ENCODE results near the gene WTIP.
"Not testable (repeated sequence)": the region's sequence is repeated elsewhere in the genome, so short reads cannot be mapped to it uniquely, and the experiment has no call there.

Gene WTIP

DNA sequence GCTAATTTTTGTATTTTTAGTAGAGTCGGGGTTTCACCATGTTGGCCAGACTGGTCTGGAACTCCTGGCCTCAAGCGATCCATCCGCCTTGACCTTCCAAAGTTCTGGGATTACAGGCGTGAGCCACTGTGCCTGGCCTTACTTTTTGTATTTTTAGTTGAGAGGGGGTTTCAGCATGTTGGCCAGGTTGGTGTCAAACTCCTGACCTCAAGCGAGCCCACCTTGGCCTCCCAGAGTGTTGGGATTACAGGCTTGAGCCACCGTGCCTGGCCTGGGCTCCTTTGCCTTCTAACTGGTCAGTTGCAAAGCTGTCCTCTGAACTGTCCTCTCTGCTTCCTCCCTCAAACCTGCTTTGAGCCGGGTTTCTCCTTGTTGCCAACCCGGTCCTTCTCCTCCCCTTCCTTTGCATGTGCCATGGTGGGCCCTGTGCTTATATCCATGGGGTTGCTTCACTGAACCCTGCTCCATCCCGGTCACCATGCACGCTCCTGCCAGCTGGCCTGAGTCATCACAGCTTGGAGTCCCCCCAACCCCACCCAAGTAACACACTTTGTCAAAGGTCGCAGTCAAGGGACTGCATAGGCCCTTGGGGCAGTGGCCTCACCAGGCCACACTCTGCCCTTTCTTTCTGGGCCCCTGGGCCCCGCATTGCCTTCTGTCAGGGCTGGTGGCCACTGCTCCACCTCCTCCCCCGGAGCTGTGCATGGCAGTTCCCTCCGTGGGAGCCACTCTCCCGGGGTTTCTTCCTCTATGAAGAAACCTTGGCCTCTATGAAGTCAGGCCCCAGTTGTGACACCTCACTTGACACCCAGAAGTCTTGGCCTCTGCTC lies 21.2 kb downstream of the WTIP start:
- FAIRE-seq: no peak
- no peak for DNase-seq (ENCODE audit: insufficient read length, low spot score)

DNA sequence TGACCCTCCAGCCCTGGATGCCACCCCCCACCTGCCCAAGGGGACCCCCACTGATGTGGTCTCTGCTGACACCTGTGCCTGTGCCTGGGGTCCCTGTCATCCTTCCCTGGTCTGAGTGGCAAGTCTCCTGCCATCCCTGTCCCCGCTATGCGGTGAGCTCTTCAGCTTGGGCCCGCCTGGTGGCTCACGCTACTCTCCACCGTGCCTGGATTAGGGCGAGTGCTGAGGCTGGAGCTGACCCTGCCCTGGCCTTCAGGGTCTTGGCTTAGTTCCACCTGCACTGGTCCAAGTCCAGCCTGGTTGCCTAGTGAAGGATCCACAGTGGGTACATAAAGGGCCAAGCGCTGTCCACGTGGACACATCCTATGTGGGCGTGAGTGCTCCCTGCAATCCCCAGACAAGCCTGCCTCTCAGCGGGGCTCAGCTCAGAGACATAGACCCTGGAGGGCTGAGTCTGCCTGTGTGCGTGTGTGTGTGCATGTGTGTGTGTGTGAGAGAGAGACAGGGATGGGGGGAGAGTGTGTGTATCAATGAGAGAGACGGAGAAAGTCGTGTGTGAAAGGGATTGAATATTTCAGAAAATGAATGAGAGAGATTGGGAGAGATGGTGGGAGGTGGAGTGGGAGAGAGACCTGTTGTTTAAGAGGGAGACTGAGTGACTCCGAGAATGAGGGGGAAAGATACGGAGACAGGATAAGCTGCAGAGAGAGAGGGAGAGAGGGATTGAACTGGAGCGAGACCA lies 22.1 kb downstream of the WTIP start:
- DNase-seq (ENCODE audit: insufficient read length, low spot score): no peak
- no peak for FAIRE-seq

DNA sequence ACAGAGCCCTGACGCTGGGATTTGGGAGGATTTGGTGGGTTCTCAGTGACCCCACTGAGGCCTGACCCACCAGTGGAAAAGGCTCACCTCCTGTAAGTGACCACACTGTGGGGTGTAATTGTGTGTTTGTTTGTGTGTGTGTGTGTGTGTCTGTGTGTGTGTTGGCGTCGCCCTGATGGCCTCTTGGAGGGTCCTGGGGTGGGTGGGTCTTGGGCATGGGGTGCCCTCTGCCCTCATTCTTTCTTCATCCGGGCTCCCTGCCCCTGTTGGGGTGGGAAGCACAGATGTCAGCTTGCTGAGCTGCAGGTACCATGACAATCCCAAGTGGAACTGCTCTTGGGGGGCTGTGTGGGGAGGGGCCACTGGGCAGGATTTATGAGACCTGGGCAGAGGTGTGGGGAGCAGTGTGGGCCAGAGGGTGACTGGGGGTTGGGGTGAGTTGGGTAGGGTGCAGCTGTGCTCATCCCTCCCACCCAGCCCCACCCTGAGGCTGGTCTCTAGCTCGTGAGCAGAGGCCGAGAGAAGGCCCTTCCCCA lies 22.8 kb downstream of the WTIP start:
- DNase-seq (ENCODE audit: insufficient read length, low spot score): no peak
- no peak for FAIRE-seq

DNA sequence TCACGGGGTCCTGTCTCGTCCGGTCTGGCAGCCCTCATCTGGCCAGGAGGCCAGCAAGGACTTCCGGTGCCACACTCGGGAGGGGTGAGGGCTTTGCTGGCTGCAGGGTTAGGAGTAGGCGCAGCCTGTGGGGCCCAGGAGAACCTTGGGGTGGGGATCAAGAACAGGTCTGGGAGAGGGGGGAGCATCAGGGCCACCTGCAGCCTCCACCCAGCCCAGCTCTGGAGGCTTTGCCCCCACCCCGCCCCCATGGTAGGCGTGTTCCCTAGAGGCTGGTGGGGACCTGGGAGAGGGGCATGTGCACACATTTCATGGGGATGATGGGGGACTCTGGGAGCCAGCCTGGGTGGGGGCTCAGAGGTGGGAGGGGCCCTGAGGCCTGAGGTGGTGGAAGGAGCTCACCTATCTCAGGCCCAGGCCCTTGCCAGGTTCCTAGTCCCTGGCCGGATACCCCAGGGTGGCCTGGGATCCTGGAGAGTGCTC lies 23.3 kb downstream of the WTIP start:
- DNase-seq (ENCODE audit: insufficient read length, low spot score) (no peak), FAIRE-seq (no peak)

DNA sequence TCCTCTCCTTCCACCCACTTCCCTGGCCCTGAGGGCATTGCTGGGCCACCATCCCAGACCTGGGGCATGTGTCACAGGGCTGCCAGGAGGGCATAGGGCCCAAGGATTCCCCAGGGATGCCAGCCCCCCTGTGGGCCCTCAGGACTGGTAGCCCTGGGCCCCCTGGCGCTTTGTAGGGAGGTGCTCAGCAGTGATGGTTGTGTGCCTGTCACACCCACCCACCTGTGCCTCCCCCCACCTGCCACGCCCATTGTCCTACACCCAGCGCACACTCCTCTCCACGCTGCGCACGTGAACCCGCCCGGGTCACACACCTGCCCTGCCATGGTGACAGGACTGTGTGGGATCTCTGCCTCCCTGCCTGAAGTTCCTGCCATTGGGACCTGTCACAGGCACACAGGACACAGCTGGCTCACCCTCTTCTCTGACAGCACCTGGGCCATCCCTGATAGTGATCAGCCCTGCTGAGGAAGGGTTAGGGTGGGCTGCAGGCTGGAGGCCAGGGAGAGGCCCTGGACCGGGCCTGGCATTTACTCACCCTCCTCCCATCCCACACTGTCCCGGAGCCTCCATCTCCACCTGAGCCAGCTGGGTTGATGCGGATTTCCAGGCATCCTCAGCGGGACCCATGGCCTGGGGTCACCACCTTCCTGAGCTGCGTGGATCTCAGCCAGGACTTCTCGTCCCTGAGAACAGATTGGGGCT lies 23.9 kb downstream of the WTIP start:
- no peak for FAIRE-seq
- DNase-seq (ENCODE audit: insufficient read length, low spot score): no peak

DNA sequence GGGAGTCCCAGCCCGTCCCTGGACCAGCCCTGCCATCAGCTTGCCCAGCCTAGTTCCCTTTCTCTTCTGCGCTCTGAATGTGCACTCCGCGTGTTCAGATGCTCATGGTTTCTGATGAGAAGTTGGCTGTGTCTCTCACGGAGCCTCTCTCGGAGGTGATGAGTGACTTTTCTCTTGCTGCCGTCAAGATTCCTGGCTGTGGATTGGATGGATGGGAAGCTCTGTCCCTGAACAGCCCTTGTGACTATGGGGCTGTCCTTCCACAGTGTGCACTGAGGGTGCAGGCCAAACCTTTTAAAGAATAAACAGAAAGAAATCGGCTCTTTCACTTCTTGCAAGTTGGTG lies 24.4 kb downstream of the WTIP start:
- FAIRE-seq (no peak), DNase-seq (ENCODE audit: insufficient read length, low spot score) (no peak)

DNA sequence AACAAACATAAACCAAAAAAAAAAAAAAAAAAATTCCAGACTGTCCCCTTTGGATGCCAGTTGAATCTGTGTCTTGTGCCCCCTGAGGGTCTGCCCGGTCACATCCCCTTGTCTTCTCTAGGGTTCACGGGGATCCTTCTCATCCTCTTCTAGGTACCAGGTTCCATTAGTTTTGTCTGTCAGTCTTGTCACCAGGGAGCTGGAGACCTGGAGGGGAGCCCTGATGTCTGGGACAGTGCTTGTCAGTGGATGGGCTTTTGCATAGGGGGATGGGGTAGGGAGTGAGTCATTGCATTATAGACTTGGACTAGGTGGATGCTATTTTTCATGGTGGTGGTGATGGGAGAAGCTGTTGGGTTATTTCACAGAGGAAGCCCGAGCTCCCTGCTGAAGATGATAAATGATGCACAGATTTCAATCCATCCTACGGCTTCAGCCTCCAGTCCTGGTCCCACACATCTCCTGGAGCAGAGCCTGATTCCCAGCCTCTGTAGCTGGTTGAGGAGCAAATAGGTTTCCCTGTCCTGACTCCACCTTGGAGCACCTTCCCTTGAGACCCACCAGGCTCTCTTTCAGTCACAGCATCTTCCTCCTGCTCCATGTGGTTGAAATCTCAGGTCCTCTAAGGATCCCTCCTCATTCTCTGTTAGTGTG lies 26.0 kb downstream of the WTIP start:
- no peak for DNase-seq (ENCODE audit: insufficient read length, low spot score)
- FAIRE-seq: no peak

DNA sequence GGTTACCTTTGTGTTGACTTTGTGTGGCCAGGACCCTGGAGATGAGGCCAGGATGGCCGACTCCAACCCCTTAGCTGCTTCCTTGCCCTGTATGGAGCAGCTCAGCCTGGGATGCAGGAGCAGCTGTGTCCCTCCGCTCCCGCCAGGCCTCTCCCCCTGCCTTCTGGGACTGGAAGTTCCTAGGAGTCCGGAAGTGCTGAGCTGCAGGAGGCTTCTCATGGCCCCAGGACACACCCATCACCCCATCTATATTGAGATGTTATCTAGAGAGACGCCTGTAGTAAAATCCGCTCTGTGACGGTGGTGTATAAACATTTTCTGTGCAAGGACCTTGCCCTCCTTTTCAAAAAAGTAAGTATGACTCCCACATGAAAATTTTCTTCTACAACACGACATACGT lies 27.0 kb downstream of the WTIP start:
- FAIRE-seq: no peak
- no peak for DNase-seq (ENCODE audit: insufficient read length, low spot score)

DNA sequence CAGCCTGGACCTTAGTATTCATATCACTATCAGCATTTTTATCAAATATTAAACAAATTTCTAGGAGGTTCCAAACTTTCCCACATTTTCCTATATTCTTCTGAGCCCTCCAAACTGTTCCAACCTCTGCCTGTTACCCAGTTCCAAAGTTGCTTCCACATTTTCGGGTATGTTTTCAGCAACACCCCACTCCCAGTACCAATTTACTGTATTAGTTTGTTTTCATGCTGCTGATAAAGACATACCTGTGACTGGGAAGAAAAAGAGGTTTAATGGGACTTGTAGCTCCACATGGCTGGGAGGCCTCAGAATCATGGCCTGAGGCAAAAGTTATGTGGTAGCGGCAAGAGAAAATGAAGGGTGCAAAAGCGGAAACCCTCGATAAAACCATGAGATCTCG lies 29.3 kb downstream of the WTIP start:
- FAIRE-seq: not testable (repeated sequence)

DNA sequence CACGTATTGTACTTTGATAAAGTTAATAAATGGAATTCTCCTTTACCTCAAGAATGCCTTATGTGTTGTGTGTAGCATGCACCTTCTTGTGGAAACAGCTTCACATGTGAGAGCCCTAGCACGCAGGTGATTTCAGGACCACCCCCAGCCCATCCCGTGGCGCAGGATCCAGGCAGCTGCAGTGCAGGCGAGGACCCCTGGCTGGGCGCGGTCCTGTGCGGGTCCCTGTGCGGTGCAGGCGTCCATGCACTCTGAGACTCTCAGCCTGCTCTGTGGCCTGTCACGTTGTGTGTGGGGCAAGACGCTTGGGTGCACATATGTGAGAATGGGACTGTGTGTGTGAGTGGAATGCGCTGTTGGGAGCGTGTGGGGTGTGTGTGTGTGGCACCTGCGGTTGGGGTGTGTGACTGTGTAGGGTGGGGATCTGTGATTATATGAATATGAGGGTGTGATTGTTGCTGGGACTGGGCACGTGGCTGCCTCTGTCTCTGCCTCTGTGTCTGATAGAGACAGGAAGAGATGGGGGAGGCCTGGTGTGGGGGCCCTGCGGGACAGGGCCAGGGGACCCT lies 30.8 kb downstream of the WTIP start:
- FAIRE-seq (no peak), DNase-seq (ENCODE audit: insufficient read length, low spot score) (no peak)

More for the DNA sequence above, 29.3 kb downstream of the WTIP start:
- not testable (repeated sequence) for DNase-seq (ENCODE audit: insufficient read length, low spot score)

DNA sequence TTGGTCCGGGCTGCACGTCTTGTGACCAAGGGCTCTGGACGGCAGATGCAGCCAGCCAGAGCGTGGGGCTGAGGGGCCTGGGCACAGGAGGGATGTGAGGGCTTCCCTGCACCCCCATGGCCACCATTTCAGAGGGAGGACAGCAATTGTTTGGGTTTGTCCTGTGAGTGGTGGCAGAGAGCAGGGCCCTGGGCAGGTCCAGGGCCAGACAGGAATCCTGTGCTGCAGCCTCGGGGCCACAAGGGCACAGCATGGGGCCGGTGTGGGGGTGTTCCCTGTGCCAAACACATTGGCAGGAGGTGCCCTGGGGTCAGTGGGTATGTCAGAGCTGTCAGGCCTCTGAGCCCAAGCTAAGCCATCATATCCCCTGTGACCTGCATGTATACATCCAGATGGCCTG lies 32.2 kb downstream of the WTIP start:
- DNase-seq (ENCODE audit: insufficient read length, low spot score): no peak
- FAIRE-seq: no peak

DNA sequence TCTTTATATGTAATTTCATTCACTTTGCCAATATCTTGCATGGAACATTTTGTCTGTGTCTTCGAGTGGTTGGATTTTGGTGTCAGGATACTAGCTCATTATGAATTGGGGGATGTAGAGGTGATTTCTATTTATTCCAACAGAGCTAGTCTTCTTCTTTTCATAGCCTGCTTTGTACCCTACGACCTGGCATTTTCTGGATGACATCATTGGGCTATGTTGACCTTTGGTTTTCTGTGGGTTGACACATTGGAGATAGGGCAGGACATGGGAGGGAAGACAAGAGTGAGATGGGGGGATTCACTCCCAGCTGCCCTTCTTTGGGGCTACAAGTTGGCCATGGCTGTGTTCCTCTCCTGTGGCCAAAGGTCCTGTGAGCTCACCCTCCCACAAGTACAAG lies 38.0 kb downstream of the WTIP start:
- DNase-seq (ENCODE audit: insufficient read length, low spot score): no peak
- FAIRE-seq: no peak

DNA sequence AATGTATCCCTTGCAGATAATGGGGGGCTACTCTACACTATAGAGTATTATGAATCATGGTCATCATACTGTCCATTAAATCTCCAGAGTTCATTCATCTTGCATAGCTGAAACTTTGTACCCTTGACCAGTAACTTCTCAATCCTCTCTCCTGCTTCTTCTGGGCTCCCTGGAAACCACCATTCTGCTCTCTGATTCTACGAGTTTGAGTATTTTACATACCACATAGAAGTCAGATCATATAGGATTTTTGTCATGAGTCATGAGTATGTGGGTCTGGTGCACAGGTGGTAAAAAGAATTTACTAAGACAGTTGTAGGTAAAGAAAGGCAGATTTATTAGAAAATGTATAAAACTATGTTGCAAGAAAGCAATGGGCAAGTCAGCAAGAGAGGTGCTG lies 41.9 kb downstream of the WTIP start:
- no peak for FAIRE-seq
- DNase-seq (ENCODE audit: insufficient read length, low spot score): no peak

DNA sequence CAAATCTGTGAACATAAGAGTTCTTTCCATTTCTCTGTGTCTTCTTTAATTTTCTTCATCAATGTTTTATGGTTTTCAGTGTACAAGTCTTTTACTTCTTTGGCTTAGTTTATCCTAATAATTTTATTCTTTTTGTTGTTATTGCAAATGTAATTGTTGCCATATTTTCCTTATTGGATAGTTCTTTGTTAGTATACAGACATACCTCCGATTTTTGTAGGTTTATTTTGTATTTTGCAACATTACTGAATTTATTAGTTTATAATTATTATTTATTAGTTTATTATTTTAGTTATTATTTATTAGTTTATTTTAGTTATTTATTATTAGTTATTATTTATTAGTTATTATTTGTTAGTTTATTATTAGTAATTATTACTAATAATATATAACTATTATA lies 43.4 kb downstream of the WTIP start:
- no peak for DNase-seq (ENCODE audit: insufficient read length, low spot score)
- no peak for FAIRE-seq

DNA sequence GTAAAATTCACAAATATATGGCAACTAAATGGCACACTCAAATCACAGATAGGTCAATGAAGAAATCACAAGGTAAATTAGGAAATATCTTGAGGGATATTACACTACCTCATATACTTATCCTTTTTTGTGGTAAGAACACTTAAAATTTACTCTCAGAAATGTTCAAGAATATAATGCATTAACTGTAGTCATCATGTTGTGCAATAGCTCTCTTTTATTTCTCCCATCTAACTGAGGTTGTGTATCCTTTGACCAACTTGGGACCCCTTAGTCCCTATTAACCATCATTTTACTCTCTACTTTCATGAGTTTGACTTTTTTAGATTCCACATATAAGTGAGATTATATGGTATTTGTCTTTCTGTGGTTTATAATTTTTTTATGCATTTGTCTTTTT lies 52.6 kb downstream of the WTIP start:
- DNase-seq (ENCODE audit: insufficient read length, low spot score): no peak
- FAIRE-seq: no peak

DNA sequence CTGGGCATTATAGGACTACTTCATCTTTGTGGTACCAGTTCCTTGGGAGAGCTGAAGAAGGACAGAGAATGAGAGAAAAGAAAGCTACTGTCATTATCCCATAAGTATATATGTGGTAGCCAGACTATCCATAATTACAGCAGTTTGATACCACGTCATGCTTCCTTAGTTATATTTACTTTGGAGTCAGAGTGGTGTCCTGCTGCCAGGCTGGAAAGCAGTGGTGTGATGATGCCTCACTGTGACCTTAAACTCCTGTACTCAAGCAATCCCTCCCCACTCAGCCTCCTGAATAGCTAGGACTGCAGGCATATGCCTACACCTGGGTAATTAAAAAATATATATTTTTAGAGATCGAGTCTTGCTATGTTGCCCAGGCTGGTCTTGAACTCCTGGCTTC lies 57.8 kb downstream of the WTIP start:
- DNase-seq (ENCODE audit: insufficient read length, low spot score) (no peak), FAIRE-seq (no peak)

DNA sequence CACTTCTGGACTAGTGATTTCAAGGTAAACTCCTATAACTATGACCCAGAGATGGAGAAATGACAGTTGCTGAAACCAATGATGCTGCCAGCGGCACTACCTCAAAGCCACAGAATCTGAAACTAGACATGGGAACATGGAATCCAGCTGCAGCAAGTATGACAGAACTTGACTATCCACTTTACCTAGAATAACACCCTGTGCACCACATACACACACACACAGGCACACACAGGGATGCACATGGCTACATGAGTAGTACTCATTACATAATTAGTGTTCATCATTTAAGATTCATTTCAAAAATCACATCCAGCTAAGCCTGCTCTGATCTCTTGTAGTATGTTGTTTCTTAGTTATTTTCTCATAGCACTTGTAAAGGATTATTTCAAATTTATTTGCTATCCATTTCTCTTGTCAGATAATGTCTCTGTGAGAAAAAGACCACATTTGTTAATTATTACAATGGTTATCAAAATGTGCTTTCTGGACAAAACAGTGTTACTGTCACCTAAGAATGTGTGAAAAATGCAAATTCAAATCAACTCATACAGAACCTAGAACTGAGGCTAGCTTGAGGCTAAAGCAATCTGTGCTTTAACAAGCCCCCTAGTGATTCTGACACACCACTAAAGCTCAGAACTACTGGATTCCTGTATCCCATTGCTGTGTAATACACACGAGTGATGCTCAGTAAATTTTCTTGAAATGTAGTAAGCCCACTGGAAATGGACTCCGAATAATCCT lies 59.4 kb downstream of the WTIP start:
- DNase-seq (ENCODE audit: insufficient read length, low spot score) (no peak), FAIRE-seq (no peak)

DNA sequence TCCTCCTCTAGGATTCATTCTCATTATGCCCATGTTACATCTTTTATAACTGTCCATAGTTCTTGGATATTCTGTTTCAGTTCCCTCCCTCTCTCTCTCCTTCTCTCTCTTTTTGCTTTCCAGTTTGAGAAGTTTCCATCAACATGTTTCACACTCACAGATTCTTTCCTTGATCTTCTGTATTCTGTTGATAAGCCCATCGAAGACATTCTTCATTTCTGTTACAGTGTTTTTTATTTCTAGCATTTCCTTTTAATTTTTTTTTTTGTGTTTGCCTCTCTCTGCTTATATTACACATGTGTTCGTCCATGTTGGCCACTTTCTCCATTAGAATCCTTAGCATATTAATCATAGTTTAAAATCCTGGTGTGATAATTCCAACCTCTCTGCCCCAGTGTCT lies 68.3 kb downstream of the WTIP start:
- DNase-seq (ENCODE audit: insufficient read length, low spot score) (no peak), FAIRE-seq (no peak)

DNA sequence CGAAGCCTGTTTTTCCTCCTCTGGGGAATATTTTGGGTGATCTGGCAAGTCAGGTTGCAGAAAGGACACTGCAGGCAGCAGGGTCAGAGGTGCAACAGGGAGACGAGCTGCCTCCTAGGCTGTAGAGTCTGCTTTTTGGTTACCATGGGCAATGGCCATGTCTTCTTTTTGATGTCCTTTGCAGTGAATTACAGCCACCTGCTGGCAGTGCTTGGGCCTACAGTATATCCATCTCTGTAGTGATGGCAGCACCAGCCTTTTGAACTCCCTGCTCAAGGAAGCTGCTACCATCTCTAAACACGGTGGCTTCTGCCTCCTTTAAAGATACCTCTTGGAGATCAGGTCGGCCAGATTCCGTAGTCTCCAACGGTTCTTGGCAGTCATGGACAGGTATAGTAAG lies 73.9 kb downstream of the WTIP start:
- DNase-seq (ENCODE audit: insufficient read length, low spot score) (no peak), FAIRE-seq (no peak)

DNA sequence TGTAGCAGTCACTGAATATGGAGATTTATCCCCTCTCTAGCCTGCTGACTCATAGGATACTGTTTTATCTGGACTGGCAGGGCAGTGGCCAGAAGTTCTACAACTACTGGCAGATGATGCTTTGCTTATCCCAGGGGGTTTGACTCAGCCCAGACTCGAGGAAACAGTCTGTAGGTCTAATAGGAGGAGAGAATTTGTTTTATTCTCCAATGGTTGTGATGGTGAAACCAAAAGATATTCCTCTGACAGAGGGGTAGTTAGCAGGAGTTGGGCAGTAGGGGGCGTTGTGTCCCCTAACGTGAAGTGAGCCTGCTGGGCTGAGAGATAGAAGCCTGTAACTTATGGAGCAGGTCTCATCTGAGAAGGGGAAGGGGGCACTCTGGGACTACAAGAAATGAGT lies 74.9 kb downstream of the WTIP start:
- DNase-seq (ENCODE audit: insufficient read length, low spot score) (no peak), FAIRE-seq (no peak)

All from GM19239 (cell line).